Transverse colon (tissue), 4 donors: ENCODE measurements around the gene TTLL4. TPM values are rescaled to one million over a fixed set of nuclear protein-coding genes. Genes with fewer than 3 reads are reported as not detected.
A peak's percentile ranks its signal among the peaks of the same experiment; 100 is the strongest.

ENCODE experiments used
- DNase-seq: peaks from one replicate; pipeline ENCODE4 v3.0.0-alpha.2; 2019
- H3K27ac ChIP-seq, 4 donors: fragments of 200-600 bp; sonication (generic); 2 replicates each; pipeline ENCODE4 v1.5.1; 2016 to 2018; ENCODE audit warnings: inconsistent platforms in 4 of 4
- H3K27me3 ChIP-seq: fragments of 200-600 bp; sonication (generic); 2 replicates; pipeline ENCODE4 v1.5.1; 2017; ENCODE audit warnings: inconsistent platforms
- H3K36me3 ChIP-seq, 4 donors: fragments of 200-600 bp; sonication (generic); 2 replicates each; pipeline ENCODE4 v1.5.1; 2017 to 2019; ENCODE audit warnings: inconsistent platforms in 4 of 4
- H3K4me1 ChIP-seq, 4 donors: fragments of 200-600 bp; sonication (generic); 2 replicates each; pipeline ENCODE4 v1.5.1; 2017 to 2020; ENCODE audit warnings: inconsistent platforms in 4 of 4
- H3K4me3 ChIP-seq, 4 donors: fragments of 200-600 bp; sonication (generic); 1 replicate in 1 of 4; 2 replicates in 3 of 4; pipeline versions ENCODE4 v1.5.1 to v1.6.1; 2017 to 2019; ENCODE audit warnings: inconsistent platforms in 4 of 4
- H3K9me3 ChIP-seq, 2 donors: fragments of 200-600 bp; sonication (generic); 2 replicates each; pipeline ENCODE4 v1.5.1; 2017 to 2019; ENCODE audit warnings: inconsistent platforms in 2 of 2
- CTCF ChIP-seq, 5 experiments: fragments of 200-600 bp in 3 of 5; fragments of 450-650 bp in 2 of 5; sonication (generic) in 3 of 5; IDR thresholded peaks; 1 replicate in 2 of 5; 2 replicates in 3 of 5; pipeline ENCODE4 v1.5.1; 2016 to 2017; ENCODE audit warnings: antibody characterized with exemption in 5 of 5, inconsistent platforms in 3 of 5, mild to moderate bottlenecking in 2 of 5, moderate library complexity in 1 of 5
- EP300 ChIP-seq: sonication (generic); formaldehyde crosslinking; IDR thresholded peaks from one replicate; pipeline ENCODE4 v1.6.1; 2017; ENCODE audit warnings: antibody characterized with exemption, low read depth
- POLR2A ChIP-seq: fragments of 450-650 bp; IDR thresholded peaks from one replicate; pipeline ENCODE4 v1.6.1; 2016; ENCODE audit warnings: antibody characterized with exemption, mild to moderate bottlenecking, moderate library complexity
- POLR2AphosphoS5 ChIP-seq, 3 donors: sonication (generic); formaldehyde crosslinking; IDR thresholded peaks; one replicate each; pipeline ENCODE4 v1.6.1; 2016; ENCODE audit warnings: antibody characterized with exemption in 3 of 3
- WGBS, 2 donors: methylation state at CpG; one replicate each; pipeline ENCODE4 v1.1.5; 2018; ENCODE audit warnings: low coverage in 1 of 2; 5-methylcytosine and 5-hydroxymethylcytosine counted together
- in situ Hi-C, 4 donors: fragments of 200-750 bp; cut with MboI; loops; one replicate each; pipeline versions ENCODE4 v1.15.0 to v1.15.1; 2017; ENCODE audit warnings: low sequenced_read_pairs in 3 of 4, low pct_ligation_motif_present in 1 of 4, low pct_unique_long_range_greater_than_20kb in 1 of 4
- intact Hi-C: fragments of 100-400 bp; cut with DNase I; formaldehyde crosslinking; loops from one replicate; pipeline ENCODE4 v1.15.1; 2023; ENCODE audit warnings: low total_unique reads
- total RNA-seq, 4 donors: library from RNA; depleted of rRNA; stranded (reverse); fragments of >200 nt; gene quantifications; one replicate each; pipeline ENCODE4 v1.1.0, GENCODE V29; 2016

TTLL4 gene
- total RNA-seq, 4 donors from 2014 or later, result 6.0 to 26.0 (median 15.9) TPM

- 45 to 48% methylated on average over 4 of the region's 4 CpGs for WGBS, 2 donors
- peaks cover 0 to 26% (median 4%) of the 10 kb centered on the region in 4 donors for H3K4me1 ChIP-seq
These were observed 91.9 kb downstream of the TTLL4 start for GRCh38 chr2:218802386-218802994.

GRCh38 chr2:218804817-218805216 is 94.2 kb downstream of the TTLL4 start:
- no peak for TF ChIP-seq POLR2AphosphoS5 (IDR thresholded peaks at IDR 0.05)
- TF ChIP-seq CTCF (IDR thresholded peaks at IDR 0.05), result no peak
- TF ChIP-seq POLR2A, result no peak
- no peak for TF ChIP-seq EP300
- intact Hi-C loops, result no loop called here
- no peak for DNase-seq
- peaks cover 0 to 24% (median 4%) of the 10 kb centered on the region in 4 donors for H3K4me1 ChIP-seq
- H3K4me3 ChIP-seq, result no peak overlapping the region
- in situ Hi-C loops, result no loop called here
- no peaks in the 10 kb centered on the region for H3K9me3 ChIP-seq
- H3K27ac ChIP-seq, result peak overlapping the region in 2 of 4 donors; percentile 37 to 61
- 93 to 100% methylated on average over 1 of the region's 1 CpG for WGBS, 2 donors
- H3K27me3 ChIP-seq, result no peaks in the 10 kb centered on the region
- H3K36me3 ChIP-seq, result no peaks in the 10 kb centered on the region

More at GRCh38 chr2:218802386-218802994, 91.9 kb downstream of the TTLL4 start:
- Histone ChIP-seq H3K36me3 (no peaks in the 10 kb centered on the region), H3K4me3 (no peak overlapping the region), H3K27me3 (no peaks in the 10 kb centered on the region), H3K9me3 (no peaks in the 10 kb centered on the region), H3K27ac (peak overlapping the region in 1 of 4 donors; percentile 31)
- TF ChIP-seq EP300 (no peak), POLR2A (no peak), POLR2AphosphoS5 (IDR thresholded peaks at IDR 0.05) (no peak), CTCF (IDR thresholded peaks at IDR 0.05) (no peak)
- in situ Hi-C loops, result no loop called here
- DNase-seq, result no peak
- intact Hi-C loops, result no loop called here

Other genes with a start within 250 kb of the TTLL4 start
- gene USP37, start 142.5 kb upstream of the TTLL4 start, total RNA-seq, result 10 to 100 TPM in 1 of 4 donors, 1 to 10 TPM in 3; 1.4 to 15.7 (median 8.1) TPM
- gene CNOT9, start 142.0 kb upstream of the TTLL4 start, total RNA-seq, result 10 to 100 TPM; 14.6 to 36.7 (median 31.3) TPM
- 1 to 10 TPM in 3 of 4 donors, under 1 TPM in 1; 0.20 to 8.2 (median 4.7) TPM for gene PLCD4, start 102.9 kb upstream of the TTLL4 start, total RNA-seq
- gene ZNF142, start 51.2 kb upstream of the TTLL4 start, total RNA-seq, result 10 to 100 TPM; 18.5 to 58.0 (median 24.5) TPM
- gene BCS1L, start 51.2 kb upstream of the TTLL4 start, total RNA-seq, result 10 to 100 TPM; 40.3 to 51.3 (median 42.8) TPM
- gene RNF25, start 38.8 kb upstream of the TTLL4 start, total RNA-seq, result 10 to 100 TPM in 3 of 4 donors, 1 to 10 TPM in 1; 1.6 to 52.7 (median 12.7) TPM
- gene STK36, start 38.7 kb upstream of the TTLL4 start, total RNA-seq, result 10 to 100 TPM; 34.5 to 73.6 (median 44.8) TPM
- gene CYP27A1, start 71.3 kb downstream of the TTLL4 start, total RNA-seq, result 100 to 1,000 TPM in 1 of 4 donors, 10 to 100 TPM in 3; 48.3 to 159 (median 75.5) TPM
- gene PRKAG3, start 121.0 kb downstream of the TTLL4 start, total RNA-seq, result not detected
- gene WNT6, start 149.0 kb downstream of the TTLL4 start, total RNA-seq, result 100 to 1,000 TPM in 1 of 4 donors, 1 to 10 TPM in 1, under 1 TPM in 1, not detected in 1; 0.82 to 164 (median 1.7) TPM
- gene WNT10A, start 170.0 kb downstream of the TTLL4 start, total RNA-seq, result 1 to 10 TPM in 1 of 4 donors, under 1 TPM in 1, not detected in 2; 0.27 to 1.6 TPM
- under 1 TPM in 1 of 4 donors, not detected in 3; 0.41 TPM for gene CDK5R2, start 248.8 kb downstream of the TTLL4 start, total RNA-seq